H1 (cell line): Measurements from ENCODE around the gene GANAB. TPM values are rescaled to one million over a fixed set of nuclear protein-coding genes. Genes with fewer than 3 reads are reported as not detected.

Source experiments
- ATF2 ChIP-seq: IDR thresholded peaks from 2 replicates; pipeline ENCODE4 v1.6.1; 2012; ENCODE audit warnings: low read length, inconsistent platforms
- BACH1 ChIP-seq: IDR thresholded peaks from 2 replicates; pipeline ENCODE4 v1.6.1; 2012; ENCODE audit warnings: low read length, improper control_type of control experiment
- CEBPB ChIP-seq: IDR thresholded peaks from 2 replicates; pipeline ENCODE4 v1.6.1; 2012; ENCODE audit warnings: low read depth, low read length
- KDM1A ChIP-seq: fragments of 200-600, 300-600 bp; sonication (generic); IDR thresholded peaks from 2 replicates; pipeline ENCODE4 v1.7.1; 2016; ENCODE audit warnings: mild to moderate bottlenecking, low read length, borderline replicate concordance
- MAX ChIP-seq: IDR thresholded peaks from 2 replicates; pipeline ENCODE4 v1.6.1; 2012; ENCODE audit warnings: inconsistent platforms
- RAD21 ChIP-seq, 2 experiments: IDR thresholded peaks in 1 of 2; conservative IDR thresholded peaks in 1 of 2; 2 replicates each; pipeline ENCODE4 v1.6.1; 2011; ENCODE audit warnings: low read depth in 2 of 2, low read length in 2 of 2, improper control_type of control experiment in 1 of 2, inconsistent platforms in 1 of 2, mild to moderate bottlenecking in 1 of 2, moderate library complexity in 1 of 2
- RBBP5 ChIP-seq: IDR thresholded peaks from 2 replicates; pipeline ENCODE4 v1.7.1; 2012; ENCODE audit warnings: low read depth, mild to moderate bottlenecking, inconsistent platforms, low read length, moderate library complexity, borderline replicate concordance
- RXRA ChIP-seq: IDR thresholded peaks from 2 replicates; pipeline ENCODE4 v1.6.1; 2011; ENCODE audit warnings: low read depth, mild to moderate bottlenecking, low read length, moderate library complexity; ENCODE audit not compliant: insufficient read depth
- SP2 ChIP-seq: IDR thresholded peaks from 2 replicates; pipeline ENCODE4 v1.6.1; 2012; ENCODE audit warnings: mild to moderate bottlenecking, low read length, inconsistent platforms
- TAF7 ChIP-seq: optimal IDR thresholded peaks from 2 replicates; pipeline ENCODE3; 2011; ENCODE audit warnings: low read depth, mild to moderate bottlenecking, inconsistent platforms, low read length, moderate library complexity, borderline replicate concordance
- USF2 ChIP-seq: IDR thresholded peaks from 2 replicates; pipeline ENCODE4 v1.6.1; 2011; ENCODE audit warnings: low read length, improper control_type of control experiment
- YY1 ChIP-seq: IDR thresholded peaks from 2 replicates; pipeline ENCODE4 v1.6.1; 2011; ENCODE audit warnings: low read depth, mild to moderate bottlenecking, low read length
- polyA plus RNA-seq, 7 experiments: library from polyadenylated mRNA; depleted of rRNA in 3 of 7; stranded (reverse) in 5 of 7; unstranded in 2 of 7; fragments of >200 nt in 5 of 7; fragments of 200-250 nt in 2 of 7; gene quantifications; 1 replicate in 5 of 7; 2 replicates in 1 of 7; 4 replicates in 1 of 7; pipeline versions ENCODE4 v1.2.1 to v1.2.3, GENCODE V29; 2011 to 2013; ENCODE audit warnings: missing spikeins in 2 of 7, mixed read lengths in 2 of 7
- total RNA-seq: library from RNA; stranded (reverse); fragmentation: NEBNext Ultra II Directional; extraction: Animal tissue kit (Norgen Biotek cat#: 25700); gene quantifications from 2 replicates; pipeline ENCODE4 v1.2.1, GENCODE V29; 2021

GANAB gene
- total and polyA plus RNA-seq, 2 of the 8 experiments (the other 6 are each of a cell fraction or from before 2014, with no cell fraction given): 289 to 330 TPM

- no peak for TF ChIP-seq SP2
- no peak for TF ChIP-seq YY1
- TF ChIP-seq BACH1: no peak
- no peak for TF ChIP-seq RXRA
- TF ChIP-seq KDM1A: no peak
- TF ChIP-seq TAF7: no peak
- no peak for TF ChIP-seq ATF2
- TF ChIP-seq MAX: peak; percentile 16; the same call in 1 of the 2 replicates
- no peak for TF ChIP-seq CEBPB
- TF ChIP-seq USF2: no peak
- no peak for TF ChIP-seq RBBP5
- TF ChIP-seq RAD21 (IDR thresholded peaks at IDR 0.05 in 1 of 2, conservative IDR thresholded peaks at IDR 0.05 in 1 of 2; ENCODE audit: low read depth in 2 of 2, low read length in 2 of 2): no peak
Observed at GRCh38 chr11:62664405-62665074, 18.1 kb upstream of the GANAB start (continued).
